Activated CD4-positive, alpha-beta T cell treated with anti-CD3 and anti-CD28 coated beads, Interleukin-2, amount 10 ng/mL, durations not matched to agents 24 days and 14 days (primary cell): Measurements from ENCODE around the gene XPO5. TPM values are rescaled to one million over a fixed set of nuclear protein-coding genes. Genes with fewer than 3 reads are reported as not detected.

Experiments
- DNase-seq: peaks from one replicate; pipeline ENCODE4 v3.0.0; 2022
- H3K27ac Mint-ChIP-seq: one replicate; pipeline ENCODE4 v1.8.0; 2022; ENCODE audit warnings: mild to moderate bottlenecking, mixed read lengths
- H3K27me3 Mint-ChIP-seq: one replicate; pipeline ENCODE4 v1.8.0; 2022; ENCODE audit warnings: mixed read lengths
- H3K36me3 Mint-ChIP-seq: one replicate; pipeline ENCODE4 v1.8.0; 2022; ENCODE audit warnings: low read depth, mild to moderate bottlenecking, mixed read lengths
- H3K4me1 Mint-ChIP-seq: one replicate; pipeline ENCODE4 v1.8.0; 2021; ENCODE audit warnings: mixed read lengths
- H3K4me3 Mint-ChIP-seq: one replicate; pipeline ENCODE4 v1.8.0; 2022; ENCODE audit warnings: mild to moderate bottlenecking, moderate library complexity, mixed read lengths
- H3K9me3 Mint-ChIP-seq: one replicate; pipeline ENCODE4 v1.8.0; 2021; ENCODE audit warnings: mixed read lengths
- intact Hi-C: fragments of 100-400 bp; cut with micrococcal nuclease; formaldehyde crosslinking; loops from one replicate; pipeline ENCODE4 v1.15.1; 2023
- total RNA-seq: library from RNA; stranded (reverse); gene quantifications from 2 replicates; pipeline ENCODE4 v1.2.3, GENCODE V29; 2022

The XPO5 gene
- total RNA-seq, 1 donor from 2014 or later: 143 TPM

- no peaks in the 10 kb centered on the region for H3K9me3 Mint-ChIP-seq
- H3K27ac Mint-ChIP-seq: no peak overlapping the region
- no peak overlapping the region for H3K4me3 Mint-ChIP-seq
- intact Hi-C loops: no loop called here
- H3K27me3 Mint-ChIP-seq: no peaks in the 10 kb centered on the region
- no peak for DNase-seq
- peaks cover 13% of the 10 kb centered on the region for H3K4me1 Mint-ChIP-seq
- peaks cover 53% of the 10 kb centered on the region for H3K36me3 Mint-ChIP-seq
Measured at GRCh38 chr6:43520097-43520496, 55.7 kb downstream of the XPO5 start.

GRCh38 chr6:43517505-43518357 is 58.1 kb downstream of the XPO5 start:
- Mint-ChIP-seq H3K4me1 (peaks cover 19% of the 10 kb centered on the region), H3K27me3 (no peaks in the 10 kb centered on the region), H3K27ac (no peak overlapping the region), H3K9me3 (no peaks in the 10 kb centered on the region), H3K36me3 (peaks cover 49% of the 10 kb centered on the region), H3K4me3 (no peak overlapping the region)
- DNase-seq: no peak
- intact Hi-C loops: loop anchor here (1.0 to 5.0 kb wide), 6 partner anchors 57 to 505 kb away; partner anchors contain the start of genes CUL7, GTPBP2, MEA1 and SRF

GRCh38 chr6:43516697-43517504 is 58.9 kb downstream of the XPO5 start, which contains the start of the genes POLR1C and YIPF3:
POLR1C (plus strand) TSS chr6:43517089; CDS start chr6:43517110, 21 bp downstream.
YIPF3 (minus strand) TSS chr6:43516926; CDS start chr6:43516807, 119 bp downstream.
- H3K9me3 Mint-ChIP-seq: no peaks in the 10 kb centered on the region
- intact Hi-C loops: loop anchor here (1.0 to 5.0 kb wide), 6 partner anchors 58 to 504 kb away; partner anchors contain the start of genes CUL7, GTPBP2, MEA1 and SRF
- H3K27me3 Mint-ChIP-seq: no peaks in the 10 kb centered on the region
- H3K4me1 Mint-ChIP-seq: peaks cover 19% of the 10 kb centered on the region
- no peak within 1 kb of the TSS for H3K4me3 Mint-ChIP-seq
- no peak within 1 kb of the TSS for H3K27ac Mint-ChIP-seq
- DNase-seq: peak; percentile 99
- peaks cover 47% of the 10 kb centered on the region for H3K36me3 Mint-ChIP-seq

GRCh38 chr6:43516367-43516696 is 59.5 kb downstream of the XPO5 start:
- Mint-ChIP-seq H3K27ac (no peak overlapping the region), H3K36me3 (peaks cover 52% of the 10 kb centered on the region), H3K4me1 (peaks cover 22% of the 10 kb centered on the region), H3K27me3 (no peaks in the 10 kb centered on the region), H3K4me3 (no peak overlapping the region), H3K9me3 (no peaks in the 10 kb centered on the region)
- DNase-seq: no peak
- intact Hi-C loops: loop anchor here (2.0 to 5.0 kb wide), 5 partner anchors 58 to 504 kb away; partner anchors contain the start of genes CUL7, MEA1, SRF and ZNF318

GRCh38 chr6:43515808-43516207 is 60.0 kb downstream of the XPO5 start:
- peaks cover 51% of the 10 kb centered on the region for H3K36me3 Mint-ChIP-seq
- intact Hi-C loops: loop anchor here (2.0 to 5.0 kb wide), 5 partner anchors 59 to 503 kb away; partner anchors contain the start of genes CUL7, MEA1, SRF and ZNF318
- H3K4me3 Mint-ChIP-seq: no peak overlapping the region
- DNase-seq: peak; percentile 55
- H3K4me1 Mint-ChIP-seq: peaks cover 22% of the 10 kb centered on the region
- no peaks in the 10 kb centered on the region for H3K27me3 Mint-ChIP-seq
- no peak overlapping the region for H3K27ac Mint-ChIP-seq
- no peaks in the 10 kb centered on the region for H3K9me3 Mint-ChIP-seq

GRCh38 chr6:43511824-43512415 is 63.9 kb downstream of the XPO5 start:
- Mint-ChIP-seq H3K27ac (no peak overlapping the region), H3K4me1 (peaks cover 32% of the 10 kb centered on the region), H3K9me3 (no peaks in the 10 kb centered on the region), H3K27me3 (peaks cover 19% of the 10 kb centered on the region), H3K4me3 (peak overlapping the region; percentile 14), H3K36me3 (peaks cover 41% of the 10 kb centered on the region)
- intact Hi-C loops: no loop called here
- DNase-seq: no peak

GRCh38 chr6:43510827-43511163 is 65.0 kb downstream of the XPO5 start:
- Mint-ChIP-seq H3K27me3 (peaks cover 19% of the 10 kb centered on the region), H3K27ac (no peak overlapping the region), H3K36me3 (peaks cover 44% of the 10 kb centered on the region), H3K9me3 (no peaks in the 10 kb centered on the region), H3K4me1 (peaks cover 28% of the 10 kb centered on the region), H3K4me3 (peak overlapping the region; percentile 77)
- intact Hi-C loops: no loop called here
- DNase-seq: no peak

- Mint-ChIP-seq H3K36me3 (peaks cover 42% of the 10 kb centered on the region), H3K4me3 (peak within 1 kb of the TSS; percentile 84), H3K27ac (peak within 1 kb of the TSS; percentile 34), H3K27me3 (peaks cover 19% of the 10 kb centered on the region), H3K9me3 (no peaks in the 10 kb centered on the region), H3K4me1 (peaks cover 25% of the 10 kb centered on the region)
- peak; percentile 96 for DNase-seq
- intact Hi-C loops: no loop called here
Measured at GRCh38 chr6:43509984-43510826, 65.6 kb downstream of the XPO5 start, which contains the start of gene LRRC73. LRRC73 (minus strand) TSS chr6:43510346; CDS start chr6:43509785, 561 bp downstream.

GRCh38 chr6:43509142-43509983 is 66.5 kb downstream of the XPO5 start:
- Mint-ChIP-seq H3K36me3 (peaks cover 40% of the 10 kb centered on the region), H3K4me1 (peaks cover 19% of the 10 kb centered on the region), H3K4me3 (peak overlapping the region; percentile 84), H3K27ac (peak overlapping the region; percentile 34), H3K27me3 (peaks cover 19% of the 10 kb centered on the region), H3K9me3 (no peaks in the 10 kb centered on the region)
- intact Hi-C loops: no loop called here
- DNase-seq: no peak

GRCh38 chr6:43508481-43509141 is 67.2 kb downstream of the XPO5 start:
- Mint-ChIP-seq H3K4me1 (peaks cover 15% of the 10 kb centered on the region), H3K27ac (peak overlapping the region; percentile 49), H3K9me3 (no peaks in the 10 kb centered on the region), H3K27me3 (peaks cover 19% of the 10 kb centered on the region), H3K36me3 (peaks cover 41% of the 10 kb centered on the region), H3K4me3 (peak overlapping the region; percentile 84)
- intact Hi-C loops: no loop called here
- DNase-seq: no peak

GRCh38 chr6:43506667-43507471 is 69.0 kb downstream of the XPO5 start:
- H3K9me3 Mint-ChIP-seq: no peaks in the 10 kb centered on the region
- peaks cover 12% of the 10 kb centered on the region for H3K4me1 Mint-ChIP-seq
- peaks cover 38% of the 10 kb centered on the region for H3K36me3 Mint-ChIP-seq
- H3K27me3 Mint-ChIP-seq: peaks cover 19% of the 10 kb centered on the region
- DNase-seq: peak; percentile 95
- H3K4me3 Mint-ChIP-seq: no peak overlapping the region
- H3K27ac Mint-ChIP-seq: no peak overlapping the region
- intact Hi-C loops: loop anchor here (1.0 to 2.0 kb wide), 3 partner anchors 53 to 244 kb away; no protein-coding TSS in a partner anchor
